OCI-LY7 (cell line): ENCODE data around the gene PODNL1. TPM values are rescaled to one million over a fixed set of nuclear protein-coding genes. Genes with fewer than 3 reads are reported as not detected.

Experiments used
- BruUV-seq: library from RNA; stranded (reverse); fragments of 400-500 nt; replicated peaks from 2 replicates; lab custom pipeline; 2021; lab: Mats Ljungman, UMichigan
- CTCF ChIA-PET: fragments of 300-600 bp; sonication (Branson Sonifier 250); formaldehyde crosslinking; loops from one replicate; lab custom pipeline; 2022; ENCODE audit warnings: antibody characterized with exemption; ENCODE audit not compliant: unreplicated experiment; lab: Charles Lee
- POLR2A ChIA-PET: fragments of 300-600 bp; sonication (Branson Sonifier 250); formaldehyde crosslinking; loops from one replicate; lab custom pipeline; 2022; ENCODE audit warnings: antibody characterized with exemption; lab: Charles Lee
- DNase-seq: peaks from one replicate; pipeline ENCODE4 v3.0.0-alpha.2; 2015; ENCODE audit warnings: low spot score
- H2AFZ ChIP-seq: fragments of 200-600 bp; sonication (generic), shearing (Covaris generic); 2 replicates; pipeline ENCODE4 v1.6.1; 2014; ENCODE audit warnings: mild to moderate bottlenecking, antibody characterized with exemption, low read length, moderate library complexity
- H3K27ac ChIP-seq: fragments of 200-600 bp; sonication (generic); 2 replicates; pipeline ENCODE4 v1.5.1; 2014; ENCODE audit warnings: mixed run types, low read depth, mild to moderate bottlenecking, moderate library complexity, low read length, inconsistent platforms; ENCODE audit not compliant: poor library complexity, severe bottlenecking
- H3K36me3 ChIP-seq: fragments of 200-600 bp; sonication (generic); 2 replicates; pipeline ENCODE4 v1.6.1; 2014; ENCODE audit warnings: mild to moderate bottlenecking, antibody characterized with exemption, low read length, moderate library complexity, mixed read lengths; ENCODE audit not compliant: insufficient read depth
- H3K4me1 ChIP-seq: fragments of 200-600 bp; sonication (generic); 2 replicates; pipeline ENCODE4 v1.5.1; 2014; ENCODE audit warnings: mild to moderate bottlenecking, low read length; ENCODE audit not compliant: insufficient read depth, poor library complexity, severe bottlenecking
- H3K4me2 ChIP-seq: fragments of 200-600 bp; sonication (generic); 2 replicates; pipeline ENCODE4 v1.6.1; 2014; ENCODE audit warnings: mild to moderate bottlenecking, low read length
- H3K4me3 ChIP-seq: fragments of 200-600 bp; sonication (generic); 2 replicates; pipeline ENCODE4 v1.5.1; 2014; ENCODE audit warnings: mild to moderate bottlenecking, low read depth, low read length; ENCODE audit not compliant: poor library complexity, severe bottlenecking
- H3K79me2 ChIP-seq: fragments of 200-600 bp; sonication (generic); 2 replicates; pipeline ENCODE4 v1.6.1; 2016; ENCODE audit warnings: low read depth, mild to moderate bottlenecking, low read length, moderate library complexity, mixed read lengths; ENCODE audit not compliant: insufficient read depth
- H3K9me2 ChIP-seq: fragments of 200-600 bp; sonication (generic); 2 replicates; pipeline ENCODE4 v1.6.1; 2016; ENCODE audit warnings: mild to moderate bottlenecking, low read length, mixed read lengths; ENCODE audit not compliant: insufficient read depth
- H3K9me3 ChIP-seq: fragments of 200-600 bp; sonication (generic); 2 replicates; pipeline ENCODE4 v1.6.1; 2014; ENCODE audit warnings: mild to moderate bottlenecking, mixed run types, low read length, mixed read lengths
- H4K20me1 ChIP-seq: fragments of 200-600 bp; sonication (generic); 2 replicates; pipeline ENCODE4 v1.6.1; 2014; ENCODE audit warnings: mild to moderate bottlenecking, antibody characterized with exemption, low read length, moderate library complexity, mixed read lengths; ENCODE audit not compliant: insufficient read depth
- EZH2phosphoT487 ChIP-seq: fragments of 200-600 bp; sonication (generic); IDR thresholded peaks from 2 replicates; pipeline ENCODE4 v1.6.1; 2018; ENCODE audit warnings: low read depth, borderline replicate concordance, mild to moderate bottlenecking, mixed run types, antibody characterized with exemption, low read length, moderate library complexity, mixed read lengths
- intact Hi-C: fragments of 100-400 bp; cut with micrococcal nuclease; formaldehyde crosslinking; loops from one replicate; pipeline ENCODE4 v1.10.0; 2022; ENCODE audit not compliant: unreplicated experiment
- total RNA-seq, 2 experiments: library from RNA; depleted of rRNA in 1 of 2; stranded (reverse); fragments of >200 nt in 1 of 2; shearing (Covaris generic) in 1 of 2; gene quantifications; 2 replicates each; pipeline ENCODE4 v1.2.3, GENCODE V29; 2014 to 2022
- TF ChIP-seq, protein P1 (sequence below): fragments of 200-600 bp; sonication (generic); conservative IDR thresholded peaks from 2 replicates; pipeline ENCODE4 v1.5.1; 2014; ENCODE audit warnings: mild to moderate bottlenecking, antibody characterized with exemption, low read length, moderate library complexity, mixed read lengths

The PODNL1 gene
- total RNA-seq, 2 experiments from 2014 or later: 0.16 TPM; not detected in 1

DNA sequence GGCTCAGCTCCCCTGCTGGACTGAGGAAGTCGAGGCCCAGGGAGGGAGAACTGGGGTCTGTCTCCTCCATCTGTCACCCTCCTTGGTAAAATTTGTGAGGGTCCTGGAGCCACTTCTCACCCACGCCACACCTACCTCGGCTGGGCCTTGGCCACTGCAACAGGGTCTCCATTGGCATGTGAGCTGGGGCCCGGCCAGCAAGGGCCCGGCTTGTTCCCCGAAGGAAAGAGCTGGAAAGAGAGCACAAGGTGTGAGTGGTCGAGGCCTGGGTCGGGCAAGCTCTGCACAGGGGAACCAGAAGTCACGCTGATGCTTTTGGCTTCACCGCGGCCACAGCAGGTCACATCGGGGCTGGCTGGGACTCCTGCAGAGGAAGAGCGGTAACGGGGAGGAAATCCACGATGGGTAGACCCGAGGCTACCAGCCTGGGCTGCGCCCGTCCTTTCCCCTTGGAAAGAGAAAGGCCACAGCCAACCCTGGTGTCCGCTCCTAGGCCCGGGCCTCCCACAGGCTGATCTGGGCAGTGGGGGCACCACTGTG is 52.3 kb downstream of the PODNL1 start:
- H3K36me3 ChIP-seq: no peaks in the 10 kb centered on the region
- no peak overlapping the region for H3K27ac ChIP-seq
- peaks cover 28% of the 10 kb centered on the region for H3K4me1 ChIP-seq
- intact Hi-C loops: no loop called here
- BruUV-seq: no TSS peak
- H3K79me2 ChIP-seq: no peaks in the 10 kb centered on the region
- DNase-seq: no peak
- no peak for TF ChIP-seq EZH2phosphoT487
- TF ChIP-seq, protein P1, sequence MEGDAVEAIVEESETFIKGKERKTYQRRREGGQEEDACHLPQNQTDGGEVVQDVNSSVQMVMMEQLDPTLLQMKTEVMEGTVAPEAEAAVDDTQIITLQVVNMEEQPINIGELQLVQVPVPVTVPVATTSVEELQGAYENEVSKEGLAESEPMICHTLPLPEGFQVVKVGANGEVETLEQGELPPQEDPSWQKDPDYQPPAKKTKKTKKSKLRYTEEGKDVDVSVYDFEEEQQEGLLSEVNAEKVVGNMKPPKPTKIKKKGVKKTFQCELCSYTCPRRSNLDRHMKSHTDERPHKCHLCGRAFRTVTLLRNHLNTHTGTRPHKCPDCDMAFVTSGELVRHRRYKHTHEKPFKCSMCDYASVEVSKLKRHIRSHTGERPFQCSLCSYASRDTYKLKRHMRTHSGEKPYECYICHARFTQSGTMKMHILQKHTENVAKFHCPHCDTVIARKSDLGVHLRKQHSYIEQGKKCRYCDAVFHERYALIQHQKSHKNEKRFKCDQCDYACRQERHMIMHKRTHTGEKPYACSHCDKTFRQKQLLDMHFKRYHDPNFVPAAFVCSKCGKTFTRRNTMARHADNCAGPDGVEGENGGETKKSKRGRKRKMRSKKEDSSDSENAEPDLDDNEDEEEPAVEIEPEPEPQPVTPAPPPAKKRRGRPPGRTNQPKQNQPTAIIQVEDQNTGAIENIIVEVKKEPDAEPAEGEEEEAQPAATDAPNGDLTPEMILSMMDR: no peak
- POLR2A ChIA-PET: interaction anchor here (0.5 to 0.6 kb wide), 2 partner anchors 38 to 76 kb away, joined by 3 to 5 read pairs; no protein-coding TSS in a partner anchor
- no peak overlapping the region for H3K4me3 ChIP-seq
- no peak overlapping the region for H2AFZ ChIP-seq
- H3K4me2 ChIP-seq: no peak overlapping the region
- no peaks in the 10 kb centered on the region for H4K20me1 ChIP-seq
- H3K9me2 ChIP-seq: no peaks in the 10 kb centered on the region
- H3K9me3 ChIP-seq: no peaks in the 10 kb centered on the region
- CTCF ChIA-PET: no interaction called here

DNA sequence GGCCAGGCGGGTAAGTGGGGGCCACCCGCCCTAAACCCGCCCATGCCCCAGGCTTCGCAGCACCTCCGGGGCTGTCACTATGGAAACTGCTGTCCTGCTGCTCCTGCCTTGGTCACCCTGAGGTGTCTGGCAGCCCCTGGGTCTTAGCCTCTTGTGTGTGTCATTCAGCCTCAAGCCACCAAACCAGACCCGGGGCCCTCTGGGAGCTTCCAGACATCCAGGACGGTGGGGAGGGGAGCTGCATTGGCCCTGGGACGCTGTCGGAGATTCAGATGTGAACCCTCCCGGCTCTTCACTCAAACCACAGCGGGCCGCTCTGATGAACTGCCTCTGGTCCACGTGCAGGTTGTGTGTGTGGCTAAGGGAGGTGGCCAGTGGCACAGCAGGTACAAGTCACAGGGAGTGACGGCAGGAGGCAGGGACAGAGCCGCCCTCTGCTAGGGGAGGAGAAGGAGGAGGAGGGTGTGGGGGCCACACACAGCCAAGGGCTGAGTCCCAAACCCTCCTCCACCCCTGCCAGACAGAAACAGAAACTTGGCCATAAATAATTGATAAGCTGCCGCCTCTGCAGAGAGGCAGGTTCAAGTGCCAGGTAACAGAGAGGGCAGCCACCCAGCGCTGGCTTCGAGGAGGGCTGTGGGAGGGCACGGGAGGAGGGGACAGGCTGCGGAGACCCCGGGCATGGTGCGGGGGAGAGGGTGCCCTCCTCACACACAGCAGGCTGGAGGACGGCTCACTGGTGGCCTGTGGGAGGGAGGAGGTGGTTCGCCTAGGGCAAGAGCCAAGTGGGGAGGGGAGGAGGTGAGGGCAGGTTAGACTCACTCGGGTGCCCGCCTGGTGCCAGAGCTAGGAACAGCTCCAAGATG is 53.3 kb downstream of the PODNL1 start:
- no peaks in the 10 kb centered on the region for H3K36me3 ChIP-seq
- H2AFZ ChIP-seq: no peak overlapping the region
- no TSS peak for BruUV-seq
- no peaks in the 10 kb centered on the region for H3K79me2 ChIP-seq
- no peaks in the 10 kb centered on the region for H4K20me1 ChIP-seq
- peaks cover 36% of the 10 kb centered on the region for H3K4me1 ChIP-seq
- no peaks in the 10 kb centered on the region for H3K9me3 ChIP-seq
- no peak for DNase-seq
- CTCF ChIA-PET: interaction anchor here (0.6 kb wide), 1 partner anchor 829 kb away, joined by 6 read pairs; no protein-coding TSS in a partner anchor
- intact Hi-C loops: loop anchor here (5.0 kb wide), 1 partner anchor 67 kb away; the partner anchor contains the start of gene DCAF15
- TF ChIP-seq, protein P1: no peak
- no peak for TF ChIP-seq EZH2phosphoT487
- H3K9me2 ChIP-seq: no peaks in the 10 kb centered on the region
- H3K4me3 ChIP-seq: no peak overlapping the region
- POLR2A ChIA-PET: no interaction called here
- no peak overlapping the region for H3K27ac ChIP-seq
- H3K4me2 ChIP-seq: no peak overlapping the region
